HepG2 (cell line): ENCODE measurements around the gene ANKRD42. TPM values are rescaled to one million over a fixed set of nuclear protein-coding genes. Genes with fewer than 3 reads are reported as not detected.

Experiments used
- ATAC-seq: fragments of 200-7000 bp; cut with Tn5 transposase; 3 replicates; pipeline ENCODE4 v1.9.1; 2020; ENCODE audit warnings: mild to moderate bottlenecking, moderate library complexity
- BruUV-seq: library from RNA; stranded (reverse); fragments of 400-500 nt; replicated peaks from 2 replicates; lab custom pipeline; 2021; lab: Mats Ljungman, UMichigan
- CTCF ChIA-PET: fragments of 300-600 bp; formaldehyde crosslinking; extraction: SDS; loops from one replicate; lab custom pipeline; 2021; ENCODE audit warnings: low total read pairs, inconsistent platforms, low intra/inter-chr PET ratio; lab: Yijun Ruan, JAX
- POLR2A ChIA-PET: fragments of 350-600 bp; sonication (Branson Sonifier 250); formaldehyde crosslinking; loops from one replicate; lab custom pipeline; 2020; ENCODE audit warnings: antibody characterized with exemption, inconsistent platforms; lab: Yijun Ruan, JAX
- DNase-seq: peaks from one replicate; pipeline ENCODE4 v3.0.0-alpha.2; 2015; ENCODE audit warnings: low spot score
- FAIRE-seq: peaks from 3 replicates; lab custom pipeline; 2011; peaks lifted over from hg19 to GRCh38; lab: Jason Lieb, UNC
- H2AFZ ChIP-seq: one replicate; pipeline ENCODE4 v1.6.1; 2011; ENCODE audit warnings: low read length, inconsistent platforms
- H3K27ac ChIP-seq: fragments of 300-600 bp; 3 replicates; pipeline ENCODE4 v1.8.0; 2011; ENCODE audit warnings: mixed run types, mild to moderate bottlenecking, mixed read lengths, low read length, inconsistent platforms; ENCODE audit not compliant: insufficient read depth; ENCODE audit errors: extremely low read length
- H3K27me3 ChIP-seq, 2 experiments: fragments of 200-600 bp in 1 of 2; 2 replicates in 1 of 2; 3 replicates in 1 of 2; pipeline versions ENCODE4 v1.6.0 to v1.8.0; 2011; ENCODE audit warnings: low read length in 2 of 2, mild to moderate bottlenecking in 2 of 2, moderate library complexity in 2 of 2, inconsistent platforms in 1 of 2; ENCODE audit not compliant: insufficient read depth in 2 of 2, control insufficient read depth in 1 of 2
- H3K36me3 ChIP-seq, 2 experiments: fragments of 200-600 bp in 1 of 2; replicated peaks in 1 of 2; 2 replicates in 1 of 2; 3 replicates in 1 of 2; pipeline versions ENCODE4 v1.5.1 to v1.8.0; 2011; ENCODE audit warnings: low read length in 2 of 2, inconsistent platforms in 1 of 2; ENCODE audit not compliant: insufficient read depth in 2 of 2, control insufficient read depth in 1 of 2
- H3K4me1 ChIP-seq: 2 replicates; pipeline ENCODE4 v1.5.1; 2012; ENCODE audit warnings: low read length, inconsistent platforms; ENCODE audit not compliant: insufficient read depth
- H3K4me2 ChIP-seq: 2 replicates; pipeline ENCODE4 v1.6.0; 2011; ENCODE audit warnings: low read depth, low read length, inconsistent platforms
- H3K4me3 ChIP-seq, 3 experiments: fragments of 200-600 bp in 1 of 3; sonication (generic), shearing (Covaris generic) in 1 of 3; replicated peaks in 1 of 3; 2 replicates each; pipeline ENCODE4 v1.5.1; 2011 to 2016; ENCODE audit warnings: low read length in 3 of 3, inconsistent platforms in 2 of 3, low read depth in 2 of 3, mild to moderate bottlenecking in 2 of 3, control low read depth in 1 of 3, mixed read lengths in 1 of 3; ENCODE audit not compliant: insufficient read depth in 1 of 3
- H3K79me2 ChIP-seq: one replicate; pipeline ENCODE4 v1.6.1; 2011; ENCODE audit warnings: low read length, inconsistent platforms; ENCODE audit not compliant: insufficient read depth
- H3K9ac ChIP-seq: 2 replicates; pipeline ENCODE4 v1.6.0; 2011; ENCODE audit warnings: mild to moderate bottlenecking, low read depth, low read length, inconsistent platforms; ENCODE audit not compliant: insufficient read depth
- H3K9me3 ChIP-seq: 2 replicates; pipeline ENCODE4 v1.5.1; 2012; ENCODE audit warnings: mild to moderate bottlenecking, low read length
- H4K20me1 ChIP-seq: 2 replicates; pipeline ENCODE4 v1.6.0; 2011; ENCODE audit warnings: inconsistent platforms, mild to moderate bottlenecking, low read length, moderate library complexity; ENCODE audit not compliant: insufficient read depth
- KLF6 ChIP-seq: IDR thresholded peaks from 2 replicates; pipeline ENCODE4 v1.8.0; 2016; ENCODE audit warnings: missing biosample characterization, missing genetic modification reagents
- NR2C2 ChIP-seq: sonication (generic); formaldehyde crosslinking; IDR thresholded peaks from 2 replicates; pipeline ENCODE4 v1.4.0; 2020; ENCODE audit warnings: missing genetic modification reagents, mild to moderate bottlenecking, moderate library complexity, borderline replicate concordance
- PAWR ChIP-seq: sonication (generic); formaldehyde crosslinking; IDR thresholded peaks from 2 replicates; pipeline ENCODE4 v1.4.0; 2020; ENCODE audit warnings: missing genetic modification reagents, mild to moderate bottlenecking, borderline replicate concordance
- TAF1 ChIP-seq: sonication (generic); formaldehyde crosslinking; IDR thresholded peaks from 2 replicates; pipeline ENCODE4 v1.4.0; 2020; ENCODE audit warnings: missing genetic modification reagents
- TBL1XR1 ChIP-seq: fragments of 150-350 bp; IDR thresholded peaks from 2 replicates; pipeline ENCODE4 v1.6.1; 2014; ENCODE audit warnings: borderline replicate concordance, low read length; ENCODE audit not compliant: partially characterized antibody
- TGIF2 ChIP-seq: IDR thresholded peaks from 2 replicates; pipeline ENCODE4 v1.6.1; 2016; ENCODE audit warnings: control low read depth, missing compliant biosample characterization
- ZNF20 ChIP-seq: sonication (generic); formaldehyde crosslinking; IDR thresholded peaks from 2 replicates; pipeline ENCODE4 v1.4.0; 2020; ENCODE audit warnings: mild to moderate bottlenecking, moderate library complexity, missing genetic modification reagents
- ZNF552 ChIP-seq: sonication (generic); formaldehyde crosslinking; IDR thresholded peaks from 2 replicates; pipeline ENCODE4 v1.9.0; 2022; ENCODE audit warnings: missing genetic modification reagents, mild to moderate bottlenecking, borderline replicate concordance
- ZNF678 ChIP-seq: sonication (generic); formaldehyde crosslinking; IDR thresholded peaks from 2 replicates; pipeline ENCODE4 v1.4.0; 2020; ENCODE audit warnings: mild to moderate bottlenecking, missing genetic modification reagents
- WGBS: methylation state at CpG from one replicate; pipeline ENCODE4 v1.1.6; 2017; ENCODE audit warnings: low lambda C conversion rate; 5-methylcytosine and 5-hydroxymethylcytosine counted together
- in situ Hi-C: cut with HindIII; loops from 2 replicates; pipeline ENCODE4 v1.10.0; 2017; ENCODE audit warnings: low pct_unique_long_range_greater_than_20kb; ENCODE audit not compliant: extremely low pct_ligation_motif_present
- intact Hi-C: fragments of 100-400 bp; cut with micrococcal nuclease; formaldehyde crosslinking; loops from one replicate; pipeline ENCODE4 v1.10.0; 2022; ENCODE audit not compliant: unreplicated experiment
- polyA plus RNA-seq, 8 experiments: library from polyadenylated mRNA; depleted of rRNA in 3 of 8; stranded (reverse) in 7 of 8; unstranded in 1 of 8; fragments of >200 nt; fragmentation: Illumina TruSeq in 4 of 8; extraction: Trizol in 4 of 8; gene quantifications; 2 replicates each; pipeline versions ENCODE4 v1.2.1 to v1.2.3, GENCODE V29; 2011 to 2016; ENCODE audit warnings: low read depth in 4 of 8, missing spikeins in 1 of 8, mixed read lengths in 1 of 8; ENCODE audit not compliant: insufficient read depth in 1 of 8
- total RNA-seq, 5 experiments: library from RNA; depleted of rRNA; stranded (reverse); fragments of >200 nt; fragmentation: Illumina TruSeq; extraction: Trizol; gene quantifications; 2 replicates each; pipeline ENCODE4 v1.2.3, GENCODE V29; 2016; ENCODE audit warnings: low read depth in 1 of 5
- TF ChIP-seq, protein P1 (sequence below): sonication (generic); formaldehyde crosslinking; IDR thresholded peaks from 2 replicates; pipeline ENCODE4 v1.8.1; 2023; ENCODE audit warnings: missing genetic modification reagents, inconsistent platforms, borderline replicate concordance
- TF ChIP-seq, protein P2 (sequence below), 2 experiments: IDR thresholded peaks; 2 replicates each; pipeline ENCODE4 v1.6.1; 2011 to 2012; ENCODE audit warnings: low read length in 2 of 2, borderline replicate concordance in 1 of 2, low read depth in 1 of 2, mild to moderate bottlenecking in 1 of 2, moderate library complexity in 1 of 2
- TF ChIP-seq, protein P3 (sequence below), 2 experiments: sonication (generic) in 1 of 2; formaldehyde crosslinking in 1 of 2; IDR thresholded peaks; 2 replicates each; pipeline versions ENCODE4 v1.4.0 to v1.6.1; 2018 to 2020; ENCODE audit warnings: missing genetic modification reagents in 2 of 2, borderline replicate concordance in 1 of 2, low read depth in 1 of 2, mild to moderate bottlenecking in 1 of 2, missing biosample characterization in 1 of 2
- TF ChIP-seq, protein P4 (sequence below): sonication (generic); formaldehyde crosslinking; IDR thresholded peaks from 2 replicates; pipeline ENCODE4 v1.5.0; 2020; ENCODE audit warnings: mild to moderate bottlenecking, missing genetic modification reagents, borderline replicate concordance

ANKRD42 gene
- total and polyA plus RNA-seq, 2 of the 13 experiments (the other 11 are each of a cell fraction or from before 2014, with no cell fraction given), result 2.2 to 3.7 TPM

DNA sequence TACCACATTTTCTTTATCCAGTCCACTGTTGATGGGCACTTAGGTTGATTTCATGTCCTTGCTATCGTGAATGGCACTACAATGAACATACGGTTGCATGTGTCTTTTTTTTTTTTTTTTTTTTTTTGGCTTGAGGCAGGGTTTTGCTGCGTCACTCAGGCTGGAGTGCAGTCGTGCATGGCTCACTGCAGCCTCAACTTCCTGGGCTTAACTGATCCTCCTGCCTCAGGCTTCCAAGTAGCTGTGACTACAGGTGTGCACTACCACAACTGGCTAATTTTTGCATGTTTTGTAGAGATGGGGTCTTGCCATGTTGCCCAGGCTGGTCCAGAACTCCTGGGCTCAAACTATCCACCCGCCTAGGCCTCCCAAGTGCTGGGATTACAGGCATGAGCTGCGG, 94.1 kb downstream of the ANKRD42 start:
- no peak overlapping the region for H3K9ac ChIP-seq
- FAIRE-seq (no peak), ATAC-seq (no peak), DNase-seq (no peak)
- peaks cover 24% of the 10 kb centered on the region for H3K4me1 ChIP-seq
- no peaks in the 10 kb centered on the region for H4K20me1 ChIP-seq
- BruUV-seq, result no TSS peak
- in situ Hi-C loops, result no loop called here
- no peak overlapping the region for H3K27ac ChIP-seq
- H3K4me3 ChIP-seq, result no peak overlapping the region
- POLR2A ChIA-PET, result no interaction called here
- H3K36me3 ChIP-seq, result no peaks in the 10 kb centered on the region
- intact Hi-C loops, result loop anchor here (10.0 kb wide), 2 partner anchors 303 to 383 kb away; partner anchors contain the start of genes DDIAS and PRCP
- H3K79me2 ChIP-seq, result peaks cover 9% of the 10 kb centered on the region
- no peak overlapping the region for H3K4me2 ChIP-seq
- no peak overlapping the region for H2AFZ ChIP-seq
- CTCF ChIA-PET, result no interaction called here
- no peaks in the 10 kb centered on the region for H3K9me3 ChIP-seq
- 79% methylated on average over 6 of the region's 6 CpGs for whole genome bisulfite sequencing
- H3K27me3 ChIP-seq, result no peaks in the 10 kb centered on the region
- TF ChIP-seq ZNF678, result no peak
- TF ChIP-seq ZNF20 (CRISPR knock-in tag), result no peak
- no peak for TF ChIP-seq PAWR (CRISPR knock-in tag)
- TF ChIP-seq TGIF2 (CRISPR knock-in tag), result no peak
- TF ChIP-seq, protein P1, sequence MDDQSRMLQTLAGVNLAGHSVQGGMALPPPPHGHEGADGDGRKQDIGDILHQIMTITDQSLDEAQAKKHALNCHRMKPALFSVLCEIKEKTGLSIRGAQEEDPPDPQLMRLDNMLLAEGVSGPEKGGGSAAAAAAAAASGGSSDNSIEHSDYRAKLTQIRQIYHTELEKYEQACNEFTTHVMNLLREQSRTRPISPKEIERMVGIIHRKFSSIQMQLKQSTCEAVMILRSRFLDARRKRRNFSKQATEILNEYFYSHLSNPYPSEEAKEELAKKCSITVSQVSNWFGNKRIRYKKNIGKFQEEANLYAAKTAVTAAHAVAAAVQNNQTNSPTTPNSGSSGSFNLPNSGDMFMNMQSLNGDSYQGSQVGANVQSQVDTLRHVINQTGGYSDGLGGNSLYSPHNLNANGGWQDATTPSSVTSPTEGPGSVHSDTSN (CRISPR knock-in tag), result no peak
- no peak for TF ChIP-seq NR2C2 (CRISPR knock-in tag)
- no peak for TF ChIP-seq TBL1XR1
- TF ChIP-seq, protein P2, sequence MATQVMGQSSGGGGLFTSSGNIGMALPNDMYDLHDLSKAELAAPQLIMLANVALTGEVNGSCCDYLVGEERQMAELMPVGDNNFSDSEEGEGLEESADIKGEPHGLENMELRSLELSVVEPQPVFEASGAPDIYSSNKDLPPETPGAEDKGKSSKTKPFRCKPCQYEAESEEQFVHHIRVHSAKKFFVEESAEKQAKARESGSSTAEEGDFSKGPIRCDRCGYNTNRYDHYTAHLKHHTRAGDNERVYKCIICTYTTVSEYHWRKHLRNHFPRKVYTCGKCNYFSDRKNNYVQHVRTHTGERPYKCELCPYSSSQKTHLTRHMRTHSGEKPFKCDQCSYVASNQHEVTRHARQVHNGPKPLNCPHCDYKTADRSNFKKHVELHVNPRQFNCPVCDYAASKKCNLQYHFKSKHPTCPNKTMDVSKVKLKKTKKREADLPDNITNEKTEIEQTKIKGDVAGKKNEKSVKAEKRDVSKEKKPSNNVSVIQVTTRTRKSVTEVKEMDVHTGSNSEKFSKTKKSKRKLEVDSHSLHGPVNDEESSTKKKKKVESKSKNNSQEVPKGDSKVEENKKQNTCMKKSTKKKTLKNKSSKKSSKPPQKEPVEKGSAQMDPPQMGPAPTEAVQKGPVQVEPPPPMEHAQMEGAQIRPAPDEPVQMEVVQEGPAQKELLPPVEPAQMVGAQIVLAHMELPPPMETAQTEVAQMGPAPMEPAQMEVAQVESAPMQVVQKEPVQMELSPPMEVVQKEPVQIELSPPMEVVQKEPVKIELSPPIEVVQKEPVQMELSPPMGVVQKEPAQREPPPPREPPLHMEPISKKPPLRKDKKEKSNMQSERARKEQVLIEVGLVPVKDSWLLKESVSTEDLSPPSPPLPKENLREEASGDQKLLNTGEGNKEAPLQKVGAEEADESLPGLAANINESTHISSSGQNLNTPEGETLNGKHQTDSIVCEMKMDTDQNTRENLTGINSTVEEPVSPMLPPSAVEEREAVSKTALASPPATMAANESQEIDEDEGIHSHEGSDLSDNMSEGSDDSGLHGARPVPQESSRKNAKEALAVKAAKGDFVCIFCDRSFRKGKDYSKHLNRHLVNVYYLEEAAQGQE (IDR thresholded peaks at IDR 0.05; ENCODE audit: borderline replicate concordance in 1 of 2, low read depth in 1 of 2, low read length in 2 of 2), result no peak
- no peak for TF ChIP-seq TAF1 (CRISPR knock-in tag)
- TF ChIP-seq KLF6, result no peak
- no peak for TF ChIP-seq ZNF552 (CRISPR knock-in tag)
- TF ChIP-seq, protein P3, sequence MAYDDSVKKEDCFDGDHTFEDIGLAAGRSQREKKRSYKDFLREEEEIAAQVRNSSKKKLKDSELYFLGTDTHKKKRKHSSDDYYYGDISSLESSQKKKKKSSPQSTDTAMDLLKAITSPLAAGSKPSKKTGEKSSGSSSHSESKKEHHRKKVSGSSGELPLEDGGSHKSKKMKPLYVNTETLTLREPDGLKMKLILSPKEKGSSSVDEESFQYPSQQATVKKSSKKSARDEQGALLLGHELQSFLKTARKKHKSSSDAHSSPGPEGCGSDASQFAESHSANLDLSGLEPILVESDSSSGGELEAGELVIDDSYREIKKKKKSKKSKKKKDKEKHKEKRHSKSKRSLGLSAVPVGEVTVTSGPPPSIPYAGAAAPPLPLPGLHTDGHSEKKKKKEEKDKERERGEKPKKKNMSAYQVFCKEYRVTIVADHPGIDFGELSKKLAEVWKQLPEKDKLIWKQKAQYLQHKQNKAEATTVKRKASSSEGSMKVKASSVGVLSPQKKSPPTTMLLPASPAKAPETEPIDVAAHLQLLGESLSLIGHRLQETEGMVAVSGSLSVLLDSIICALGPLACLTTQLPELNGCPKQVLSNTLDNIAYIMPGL (CRISPR knock-in tag; IDR thresholded peaks at IDR 0.05; ENCODE audit: borderline replicate concordance in 1 of 2, low read depth in 1 of 2), result no peak
- TF ChIP-seq, protein P4, sequence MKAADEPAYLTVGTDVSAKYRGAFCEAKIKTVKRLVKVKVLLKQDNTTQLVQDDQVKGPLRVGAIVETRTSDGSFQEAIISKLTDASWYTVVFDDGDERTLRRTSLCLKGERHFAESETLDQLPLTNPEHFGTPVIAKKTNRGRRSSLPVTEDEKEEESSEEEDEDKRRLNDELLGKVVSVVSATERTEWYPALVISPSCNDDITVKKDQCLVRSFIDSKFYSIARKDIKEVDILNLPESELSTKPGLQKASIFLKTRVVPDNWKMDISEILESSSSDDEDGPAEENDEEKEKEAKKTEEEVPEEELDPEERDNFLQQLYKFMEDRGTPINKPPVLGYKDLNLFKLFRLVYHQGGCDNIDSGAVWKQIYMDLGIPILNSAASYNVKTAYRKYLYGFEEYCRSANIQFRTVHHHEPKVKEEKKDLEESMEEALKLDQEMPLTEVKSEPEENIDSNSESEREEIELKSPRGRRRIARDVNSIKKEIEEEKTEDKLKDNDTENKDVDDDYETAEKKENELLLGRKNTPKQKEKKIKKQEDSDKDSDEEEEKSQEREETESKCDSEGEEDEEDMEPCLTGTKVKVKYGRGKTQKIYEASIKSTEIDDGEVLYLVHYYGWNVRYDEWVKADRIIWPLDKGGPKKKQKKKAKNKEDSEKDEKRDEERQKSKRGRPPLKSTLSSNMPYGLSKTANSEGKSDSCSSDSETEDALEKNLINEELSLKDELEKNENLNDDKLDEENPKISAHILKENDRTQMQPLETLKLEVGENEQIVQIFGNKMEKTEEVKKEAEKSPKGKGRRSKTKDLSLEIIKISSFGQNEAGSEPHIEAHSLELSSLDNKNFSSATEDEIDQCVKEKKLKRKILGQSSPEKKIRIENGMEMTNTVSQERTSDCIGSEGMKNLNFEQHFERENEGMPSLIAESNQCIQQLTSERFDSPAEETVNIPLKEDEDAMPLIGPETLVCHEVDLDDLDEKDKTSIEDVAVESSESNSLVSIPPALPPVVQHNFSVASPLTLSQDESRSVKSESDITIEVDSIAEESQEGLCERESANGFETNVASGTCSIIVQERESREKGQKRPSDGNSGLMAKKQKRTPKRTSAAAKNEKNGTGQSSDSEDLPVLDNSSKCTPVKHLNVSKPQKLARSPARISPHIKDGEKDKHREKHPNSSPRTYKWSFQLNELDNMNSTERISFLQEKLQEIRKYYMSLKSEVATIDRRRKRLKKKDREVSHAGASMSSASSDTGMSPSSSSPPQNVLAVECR, result no peak
